Mesenteric fat pad (tissue), 1 donor: Measurements from ENCODE around the gene PEAK1. TPM values are rescaled to one million over a fixed set of nuclear protein-coding genes. Genes with fewer than 3 reads are reported as not detected.
"Not testable (repeated sequence)": the region's sequence is repeated elsewhere in the genome, so short reads cannot be mapped to it uniquely, and the experiment has no call there.

Experiments used
- DNase-seq: peaks from one replicate; pipeline ENCODE4 v3.0.0-alpha.2; 2020; ENCODE audit warnings: low spot score
- total RNA-seq: library from RNA; stranded (reverse); fragmentation: NEBNext Ultra II Directional; extraction: Animal tissue kit (Norgen Biotek cat#: 25700); gene quantifications from one replicate; pipeline ENCODE4 v1.2.1, GENCODE V29; 2021
- donor health status: DM: yes; HTN: yes; CAD: no.

PEAK1 gene
- total RNA-seq, 1 donor from 2014 or later, result 83.4 TPM

DNA sequence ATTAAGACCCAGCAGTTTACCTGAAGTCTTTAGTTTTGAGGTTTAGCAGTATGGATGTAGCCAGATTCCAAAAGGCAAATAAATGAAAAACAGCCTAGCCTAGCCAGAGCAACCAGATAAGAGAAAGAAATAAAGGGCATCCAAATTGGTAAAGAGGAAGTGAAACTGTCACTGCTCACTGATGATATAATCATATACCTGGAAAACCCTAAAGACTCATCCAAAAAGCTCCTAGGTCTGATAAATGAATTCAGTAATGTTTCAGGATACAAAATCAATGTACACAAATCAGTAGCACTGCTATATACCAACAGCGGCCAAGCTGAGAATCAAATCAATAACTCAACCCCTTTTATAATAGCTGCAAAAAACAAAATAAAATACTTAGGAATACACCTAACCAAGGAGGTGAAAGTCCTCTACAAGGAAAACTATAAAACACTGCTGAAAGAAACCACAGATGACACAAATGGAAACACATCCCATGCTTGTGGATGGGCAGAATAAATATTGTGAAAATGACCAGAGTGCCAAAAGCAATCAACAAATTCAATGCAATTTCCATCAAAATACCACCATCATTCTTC lies 13.6 kb downstream of the PEAK1 start:
- DNase-seq, result not testable (repeated sequence)

DNA sequence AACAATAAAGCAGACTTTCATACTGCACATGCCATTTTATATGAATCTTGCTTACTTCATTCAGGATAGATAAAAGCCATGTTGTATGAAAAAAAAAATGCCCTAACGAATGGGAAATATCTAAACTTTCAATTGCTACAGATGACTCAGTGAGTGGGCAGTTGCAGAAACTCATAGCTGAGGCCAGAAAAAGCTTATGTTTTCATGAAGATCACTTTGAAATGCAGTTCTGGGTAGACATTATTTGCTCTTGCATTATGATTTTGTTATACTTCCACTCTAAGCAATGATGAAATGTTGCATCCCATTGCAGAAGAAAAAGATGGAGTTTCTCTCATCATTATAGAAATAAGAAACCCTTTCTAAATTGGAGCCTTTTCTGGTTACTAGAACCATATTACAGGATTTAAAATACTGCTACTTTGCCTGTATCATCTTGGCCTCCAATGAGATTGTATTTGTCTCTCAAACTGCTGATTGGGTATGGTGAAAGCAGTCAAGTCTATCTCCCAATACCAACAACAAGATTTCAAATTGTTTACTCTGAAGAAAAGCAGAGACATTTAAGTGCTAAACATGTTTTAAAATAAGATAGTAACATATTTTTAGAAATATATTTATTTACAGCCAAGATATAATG lies 17.0 kb downstream of the PEAK1 start:
- DNase-seq, result no peak

GRCh38 chr15:77400258-77400657 lies 19.6 kb downstream of the PEAK1 start:
- no peak for DNase-seq

DNA sequence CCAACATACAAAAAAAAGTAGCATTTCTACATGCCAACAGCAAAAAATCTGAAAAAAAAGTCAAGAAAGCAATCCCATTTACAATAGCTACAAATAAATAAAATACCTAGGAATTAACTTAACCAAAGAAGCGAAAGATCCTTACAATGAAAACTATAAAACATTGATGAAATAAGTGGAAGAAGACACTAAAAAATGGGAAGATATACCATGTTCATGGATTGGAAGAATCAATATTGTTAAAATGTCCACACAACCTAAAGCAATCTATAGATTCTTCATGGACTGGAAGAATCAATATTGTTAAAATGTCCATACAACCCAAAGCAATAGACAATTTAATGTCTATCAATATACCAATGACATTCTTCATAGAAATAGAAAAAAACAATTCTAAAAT lies 21.0 kb downstream of the PEAK1 start:
- DNase-seq, result no peak

DNA sequence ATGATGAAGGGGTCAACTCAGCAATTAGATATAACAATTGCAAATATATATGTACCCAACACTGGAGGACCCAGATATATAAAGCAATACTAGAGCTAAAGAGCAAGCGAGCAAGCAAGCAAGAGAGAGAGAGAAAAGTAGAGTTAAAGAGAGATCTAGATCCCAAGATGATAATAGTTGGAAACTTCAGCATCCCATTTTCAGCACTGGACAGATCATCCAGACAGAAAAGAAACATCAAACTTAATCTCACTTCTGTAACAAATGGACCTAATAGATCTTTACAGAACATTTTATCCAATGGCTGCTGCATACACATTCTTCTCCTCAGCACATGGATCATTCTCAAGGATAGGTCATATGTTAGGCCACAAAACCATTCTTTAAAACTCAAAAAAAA lies 23.2 kb downstream of the PEAK1 start:
- no peak for DNase-seq

DNA sequence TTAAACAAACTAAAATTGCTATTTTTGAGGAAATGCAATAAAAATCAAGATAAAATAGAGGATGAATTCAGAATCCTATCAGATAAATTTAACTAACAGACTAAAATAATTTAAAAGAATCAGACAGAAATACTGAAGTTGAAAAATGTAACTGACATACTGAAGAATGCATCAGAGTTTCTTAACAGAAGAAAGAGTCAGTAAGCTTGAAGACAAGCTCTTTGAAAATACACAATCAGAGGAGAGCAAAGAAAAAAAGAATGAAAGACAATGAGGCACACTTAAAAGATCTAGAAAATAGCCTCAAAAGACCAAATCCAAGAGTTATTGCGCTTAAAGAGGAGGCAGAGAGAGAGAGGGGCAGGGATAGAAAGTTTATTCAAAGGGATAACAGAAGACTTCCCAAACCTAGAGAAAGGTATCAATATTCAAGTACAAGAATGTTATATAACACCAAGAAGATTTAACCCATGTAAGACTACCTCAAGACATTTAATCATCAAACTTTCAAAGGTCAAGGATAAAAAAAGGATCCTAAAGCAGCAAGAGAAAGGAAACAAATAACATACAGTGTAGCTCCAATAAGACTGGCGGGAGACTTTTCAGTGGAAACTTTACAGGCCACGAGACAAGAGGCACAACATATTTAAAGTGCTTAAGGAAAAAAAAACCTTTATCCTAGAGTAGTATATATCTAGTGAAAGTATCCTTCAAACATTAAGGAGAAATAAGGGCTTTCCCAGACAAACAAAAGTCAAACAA lies 24.7 kb downstream of the PEAK1 start:
- no peak for DNase-seq

DNA sequence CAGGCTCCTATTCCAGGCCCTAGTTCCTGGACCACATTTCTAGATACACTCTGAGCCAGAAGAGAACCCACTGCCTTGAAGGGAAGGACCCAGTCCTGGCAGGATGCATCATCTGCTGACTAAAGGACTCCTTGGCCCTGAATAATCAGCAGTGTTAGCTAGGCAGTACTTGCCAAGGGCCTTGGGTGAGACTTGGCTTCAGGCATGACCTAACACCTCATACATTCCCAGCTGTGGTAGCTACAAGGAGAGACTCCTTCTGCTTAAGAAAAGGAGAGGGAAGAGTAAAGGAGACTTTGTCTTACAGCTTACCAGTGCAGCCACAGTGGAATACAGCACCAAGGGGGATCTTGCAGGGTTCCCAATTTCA lies 26.4 kb downstream of the PEAK1 start:
- no peak for DNase-seq

DNA sequence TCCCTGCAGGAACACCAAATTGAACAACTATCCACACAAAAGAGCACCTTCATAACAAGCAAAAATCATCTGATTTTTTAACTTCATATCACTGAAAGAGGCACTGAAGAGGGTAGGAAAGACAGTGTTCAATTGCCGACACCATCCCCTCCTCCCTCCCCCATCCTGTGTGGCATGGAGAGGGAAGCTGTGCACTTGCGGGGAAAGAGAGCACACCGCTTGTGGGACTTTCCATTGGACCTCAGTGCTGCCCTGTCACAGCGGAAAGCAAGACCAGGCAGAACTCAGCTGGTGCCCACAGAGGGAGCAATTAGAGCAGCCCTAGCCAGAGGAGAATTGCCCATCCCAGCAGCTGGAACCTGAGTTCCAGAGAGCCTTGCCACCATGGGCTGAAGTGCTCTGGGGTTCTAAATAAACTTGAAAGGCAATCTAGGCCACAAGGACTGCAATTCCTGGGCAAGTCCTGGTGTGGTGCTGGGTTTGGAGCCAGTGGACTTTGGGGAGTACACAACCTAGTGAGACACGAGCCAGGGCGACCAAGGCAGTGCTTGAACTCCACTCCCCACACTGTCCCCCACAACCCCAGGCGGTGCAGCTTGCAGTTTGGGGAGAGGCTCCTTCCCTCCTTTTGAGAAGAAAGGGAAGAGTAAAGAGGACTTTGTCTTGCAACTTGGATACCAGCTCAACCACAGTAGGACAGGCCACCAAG lies 27.0 kb downstream of the PEAK1 start:
- DNase-seq, result no peak

GRCh38 chr15:77391372-77391951 lies 28.4 kb downstream of the PEAK1 start:
- no peak for DNase-seq

GRCh38 chr15:77387365-77388105 lies 32.4 kb downstream of the PEAK1 start:
- no peak for DNase-seq

DNA sequence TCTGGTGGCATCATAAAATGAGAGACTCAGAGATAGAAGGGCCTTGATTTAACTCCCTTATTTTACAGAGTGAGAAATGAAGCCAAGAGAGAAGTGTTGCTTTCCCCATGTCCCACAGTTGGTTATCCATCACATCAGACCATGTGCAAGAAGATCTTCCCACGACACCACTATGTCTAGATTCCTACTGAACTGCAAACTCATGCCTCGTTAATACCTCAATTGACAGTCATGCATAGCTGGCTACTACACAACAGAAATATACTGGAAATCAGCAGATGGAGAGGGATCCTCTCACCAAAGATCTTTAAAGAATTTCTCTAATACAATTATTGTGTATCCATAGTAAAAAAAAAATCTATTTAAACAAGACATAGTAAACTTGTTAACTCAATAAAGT lies 33.3 kb downstream of the PEAK1 start:
- no peak for DNase-seq

- DNase-seq, result no peak
Measured at GRCh38 chr15:77384589-77385359, 35.1 kb downstream of the PEAK1 start.

DNA sequence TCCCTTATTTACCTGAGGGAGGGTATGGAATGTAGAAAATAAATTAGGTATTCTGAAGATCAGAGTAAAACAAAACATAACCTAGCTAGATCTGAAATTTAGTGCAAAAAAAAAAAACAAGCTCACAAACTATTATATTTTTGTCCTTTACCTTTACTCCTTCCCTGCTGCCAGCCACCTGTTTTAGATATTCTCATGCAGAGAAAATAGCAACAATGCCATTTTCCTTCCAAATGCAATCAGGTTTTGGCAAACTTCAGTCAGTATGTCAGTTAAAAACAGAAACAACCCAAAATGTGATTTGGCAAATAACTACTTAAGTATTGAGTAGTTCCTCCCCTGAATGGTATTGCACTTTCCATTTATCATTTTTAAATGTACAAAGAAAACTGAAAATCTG lies 35.8 kb downstream of the PEAK1 start:
- no peak for DNase-seq

- DNase-seq, result no peak
Measured at GRCh38 chr15:77380033-77380432, 39.9 kb downstream of the PEAK1 start.

DNA sequence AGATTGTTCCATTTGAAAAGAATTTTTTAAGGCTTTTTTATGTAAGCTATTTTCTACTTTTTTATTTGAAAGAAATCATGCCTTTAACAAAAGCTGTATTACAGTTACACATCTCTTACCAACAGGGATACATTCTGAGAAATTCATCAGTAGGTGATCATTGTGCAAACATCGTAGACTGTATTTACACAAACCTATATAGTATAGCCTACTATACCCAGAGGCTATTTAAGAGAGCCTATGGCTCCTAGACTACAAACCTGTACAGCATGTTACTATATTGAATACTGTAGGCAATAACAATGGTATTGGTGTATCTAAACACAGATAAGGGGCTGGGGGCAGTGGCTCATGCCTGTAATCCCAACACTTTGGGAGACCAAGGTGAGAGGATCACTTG lies 43.1 kb downstream of the PEAK1 start:
- no peak for DNase-seq

GRCh38 chr15:77375133-77375532 lies 44.8 kb downstream of the PEAK1 start:
- DNase-seq, result no peak

GRCh38 chr15:77373441-77373840 lies 46.5 kb downstream of the PEAK1 start:
- no peak for DNase-seq

DNA sequence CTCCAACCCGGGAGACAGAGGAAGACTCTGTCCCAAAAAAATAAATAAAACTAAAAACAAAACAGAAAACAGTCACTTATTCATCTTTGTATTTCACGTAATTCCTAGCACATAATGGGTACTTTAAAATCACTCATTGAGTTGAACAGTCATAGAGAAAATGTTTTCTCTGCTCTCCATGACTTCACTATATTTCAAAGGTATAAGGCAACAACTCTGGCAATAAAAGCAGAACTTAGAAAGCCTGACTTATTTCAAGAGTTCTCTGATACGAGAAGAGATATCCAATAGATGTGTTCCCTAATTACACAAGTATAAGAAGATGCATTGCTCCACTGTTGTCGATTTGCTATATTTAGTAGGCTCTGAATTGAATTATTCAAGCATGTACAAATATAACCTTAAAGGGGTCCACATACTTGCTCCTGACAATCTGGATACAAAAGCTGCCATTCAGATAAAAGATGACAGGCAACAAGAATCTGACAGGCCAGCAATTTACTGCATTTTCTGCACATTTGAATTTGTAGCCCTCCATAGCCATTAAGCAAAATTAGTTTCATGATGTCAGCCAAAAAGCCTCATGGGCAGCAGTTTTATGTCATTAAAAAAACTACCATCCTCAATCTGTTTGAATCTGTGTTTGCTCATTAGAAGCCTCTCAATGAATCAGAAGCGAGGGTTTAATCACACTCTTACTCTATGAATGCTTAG lies 47.9 kb downstream of the PEAK1 start:
- no peak for DNase-seq

DNA sequence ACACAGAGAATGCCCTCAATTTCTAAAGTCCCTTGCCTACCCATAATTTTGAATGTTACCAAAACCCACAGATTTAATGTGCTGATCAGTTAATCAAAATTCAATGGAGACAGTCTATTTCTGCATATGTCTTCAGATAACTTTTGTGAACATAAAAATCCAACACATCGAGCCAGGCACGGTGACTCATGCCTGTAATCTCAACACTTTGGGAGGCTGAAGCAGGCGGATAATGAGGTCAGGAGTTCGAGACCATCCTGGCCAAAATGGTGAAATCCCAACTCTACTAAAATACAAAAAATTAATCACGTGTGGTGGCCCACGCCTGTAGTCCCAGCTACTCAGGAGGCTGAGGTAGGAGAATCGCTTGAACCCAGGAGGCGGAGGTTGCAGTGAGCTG lies 49.3 kb downstream of the PEAK1 start:
- no peak for DNase-seq

DNA sequence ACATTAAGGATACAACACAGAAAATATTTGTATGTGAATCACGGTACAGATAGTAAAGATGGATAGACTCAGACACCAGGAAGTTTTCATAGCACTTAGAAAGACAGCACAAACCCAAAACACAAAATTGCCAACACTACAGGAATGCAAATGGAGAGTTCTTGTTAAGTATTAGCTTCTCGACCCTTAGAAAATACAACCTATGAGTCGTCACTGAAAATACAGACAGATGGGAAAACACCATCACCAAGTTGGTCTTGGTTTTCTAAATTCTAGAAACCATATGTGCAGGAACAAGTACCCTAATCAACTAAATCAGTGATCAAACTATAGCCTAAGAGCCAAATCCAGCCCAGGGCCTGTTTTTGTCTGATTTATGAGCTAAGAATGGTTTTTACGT lies 50.7 kb downstream of the PEAK1 start:
- no peak for DNase-seq
